GM13977 (cell line): ENCODE measurements around the gene OTUB2.
A peak's percentile ranks its signal among the peaks of the same experiment; 100 is the strongest.

ENCODE experiments used
- DNase-seq: peaks from one replicate; pipeline ENCODE4 v3.0.0; 2012; ENCODE audit warnings: low spot score
- CTCF ChIP-seq: IDR thresholded peaks from 2 replicates; pipeline ENCODE4 v1.5.1; 2012; ENCODE audit warnings: mild to moderate bottlenecking, control low read depth; ENCODE audit not compliant: insufficient read depth; ENCODE audit errors: extremely low read depth, missing control alignments
- in situ Hi-C: fragments of 300-500 bp; cut with MboI; formaldehyde crosslinking; loops from one replicate; pipeline ENCODE4 v1.12.0; 2022; ENCODE audit warnings: low sequenced_read_pairs, low pct_unique_long_range_greater_than_20kb, mixed read lengths, inconsistent platforms; ENCODE audit not compliant: unreplicated experiment

The OTUB2 gene

GRCh38 chr14:93996130-93996695 lies 29.9 kb upstream of the OTUB2 start:
- no peak for TF ChIP-seq CTCF
- in situ Hi-C loops, result no loop called here
- no peak for DNase-seq

GRCh38 chr14:93997082-93997481 lies 29.1 kb upstream of the OTUB2 start, which contains the start of gene CCDC197:
TSS of gene CCDC197 (plus strand) at chr14:93997301. CDS start at chr14:93998132, 831 bp downstream.
- no peak for DNase-seq
- in situ Hi-C loops, result no loop called here
- TF ChIP-seq CTCF, result no peak

- in situ Hi-C loops, result no loop called here
- DNase-seq, result no peak
- TF ChIP-seq CTCF, result no peak
These were observed 27.9 kb upstream of the OTUB2 start for GRCh38 chr14:93997916-93998870.

DNA sequence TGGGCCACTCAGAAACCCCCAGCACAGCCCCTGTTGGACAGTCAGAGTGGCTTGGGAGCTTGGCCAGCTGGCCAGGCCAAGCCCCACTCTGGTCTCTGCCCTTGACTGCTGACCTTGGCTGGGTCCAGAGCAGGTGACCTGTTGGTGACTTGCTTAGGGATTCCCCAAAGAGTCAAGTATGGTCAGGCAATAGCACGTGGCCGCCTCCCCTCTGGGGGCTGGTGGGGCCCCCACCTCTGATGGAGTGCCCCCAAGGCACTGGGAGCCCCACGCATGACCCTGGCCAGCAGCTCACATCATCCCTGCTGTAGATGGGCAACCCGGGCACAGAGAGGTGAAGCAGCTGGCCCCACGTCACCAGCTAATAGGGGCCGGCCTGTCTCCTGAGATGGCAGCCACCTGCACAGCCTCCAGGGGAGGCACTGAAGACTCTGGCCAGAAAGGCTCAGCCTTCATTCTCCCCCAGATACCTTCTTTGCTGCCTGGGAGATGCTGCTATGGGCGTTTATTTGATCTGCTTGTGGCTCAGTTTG lies 27.2 kb upstream of the OTUB2 start:
- TF ChIP-seq CTCF, result no peak
- in situ Hi-C loops, result no loop called here

GRCh38 chr14:93999573-93999972 lies 26.6 kb upstream of the OTUB2 start:
- TF ChIP-seq CTCF, result peak; percentile 5
- DNase-seq, result no peak
- in situ Hi-C loops, result no loop called here

More for the DNA sequence above, 27.2 kb upstream of the OTUB2 start:
- no peak for DNase-seq

DNA sequence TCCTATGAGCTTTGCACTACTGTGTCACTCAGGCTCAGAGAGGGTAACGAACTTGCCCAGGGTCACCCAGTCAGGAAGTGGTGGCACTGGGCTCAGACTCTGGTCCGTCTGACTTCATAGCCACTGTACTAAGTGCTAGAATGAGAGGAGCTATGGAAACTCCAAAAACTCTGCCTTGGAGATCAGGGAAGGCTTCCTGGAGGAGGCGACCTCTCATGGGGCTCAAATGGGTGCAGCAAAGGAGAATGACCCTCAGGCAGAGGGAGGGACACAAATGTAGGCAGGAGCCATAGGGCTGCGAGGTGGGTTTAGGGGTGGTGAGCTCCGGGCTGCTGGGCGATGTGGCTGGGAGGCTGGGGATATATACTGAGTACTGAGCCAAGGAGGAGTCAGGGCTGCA lies 25.9 kb upstream of the OTUB2 start:
- in situ Hi-C loops, result loop anchor here (5.0 kb wide), 1 partner anchor 58 kb away; no protein-coding TSS in a partner anchor
- no peak for DNase-seq
- TF ChIP-seq CTCF, result no peak
